SIG-M5 (cell line): ENCODE data around the gene HIC2.
"Not testable (repeated sequence)": the region's sequence is repeated elsewhere in the genome, so short reads cannot be mapped to it uniquely, and the experiment has no call there.

Experiments
- DNase-seq: peaks from one replicate; lab custom pipeline; 2025; lab: John Stamatoyannopoulos, UW

The HIC2 gene

DNA sequence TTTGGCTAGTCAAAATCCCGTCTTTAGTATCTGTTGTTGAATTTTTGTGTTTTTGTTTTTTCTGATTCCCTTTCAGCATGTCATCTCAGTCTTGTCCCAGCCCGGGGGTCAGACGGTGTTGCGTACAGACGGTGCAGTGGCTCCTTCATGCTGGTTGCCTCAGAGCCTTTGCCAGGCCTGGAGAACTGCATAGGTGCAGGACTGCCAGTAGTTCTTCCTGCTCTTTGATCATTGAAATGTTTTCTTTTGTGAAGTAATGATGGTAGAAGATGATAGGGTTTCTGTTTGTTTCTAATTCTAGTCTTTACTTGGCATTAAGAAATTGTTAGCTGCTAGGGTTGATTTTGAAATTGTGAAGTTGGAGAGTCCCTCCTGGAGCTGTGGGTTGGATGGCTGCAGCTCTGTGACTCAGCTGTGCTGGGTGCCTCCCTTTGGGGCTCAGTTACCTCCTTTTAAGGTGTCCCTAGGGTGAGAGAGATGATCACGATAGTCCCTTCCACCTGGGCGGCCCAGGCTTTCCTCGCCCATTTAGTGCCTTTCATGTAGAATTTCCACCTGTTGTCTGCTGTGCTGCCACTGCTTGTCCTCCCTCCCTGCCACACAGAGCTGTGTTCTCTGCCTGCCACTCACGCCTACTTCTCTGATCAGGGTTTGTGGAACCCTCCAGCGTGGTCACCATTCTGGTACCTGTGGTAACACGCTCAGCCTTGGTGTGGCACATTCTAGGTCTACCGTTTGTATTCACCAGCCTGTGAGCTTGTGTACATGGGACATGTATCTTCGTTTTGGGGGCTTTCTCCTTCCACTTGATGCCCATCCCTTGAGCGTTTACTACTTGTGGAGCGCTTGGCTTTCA is 17.4 kb downstream of the HIC2 start:
- DNase-seq = not testable (repeated sequence)

DNA sequence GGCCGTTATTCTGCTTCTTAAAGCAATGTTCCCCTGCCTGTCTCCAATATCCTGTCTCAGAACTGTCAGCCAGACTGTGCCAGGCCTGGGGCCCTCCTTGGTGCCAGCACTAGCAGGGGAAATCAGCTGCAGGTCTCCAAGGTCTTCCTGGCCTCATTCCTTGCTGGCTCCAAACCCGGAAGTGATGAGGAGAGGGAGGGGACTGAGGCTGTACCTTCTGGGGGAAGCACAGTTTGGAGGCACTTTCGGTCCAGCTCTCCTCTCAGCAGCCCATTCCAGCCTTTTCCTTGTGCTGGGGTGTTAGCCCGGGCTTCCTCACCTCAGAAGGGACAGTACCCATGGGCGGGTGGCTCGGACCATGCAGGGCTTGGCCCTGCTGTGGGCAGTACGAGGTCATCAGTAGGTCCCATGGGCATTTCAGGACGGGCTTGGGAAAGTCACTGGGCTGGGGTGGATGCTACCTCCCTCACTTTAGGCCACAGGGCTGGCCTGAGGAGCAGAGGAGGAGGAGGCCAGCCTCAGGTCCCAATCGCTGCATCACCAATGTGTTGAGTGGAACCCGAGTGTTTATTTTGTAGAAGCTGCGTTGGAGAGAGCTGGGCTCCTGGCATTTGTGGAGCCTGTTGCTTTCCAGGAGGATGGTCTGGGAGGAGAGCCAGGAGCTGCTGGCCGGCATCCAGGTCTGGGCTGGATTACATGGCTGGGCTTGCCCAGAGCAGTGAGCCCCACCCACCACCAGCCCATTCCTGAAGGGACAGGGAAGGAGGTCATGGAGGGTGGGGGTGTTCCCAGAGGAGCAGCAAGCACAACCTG is 19.0 kb downstream of the HIC2 start:
- not testable (repeated sequence) for DNase-seq

DNA sequence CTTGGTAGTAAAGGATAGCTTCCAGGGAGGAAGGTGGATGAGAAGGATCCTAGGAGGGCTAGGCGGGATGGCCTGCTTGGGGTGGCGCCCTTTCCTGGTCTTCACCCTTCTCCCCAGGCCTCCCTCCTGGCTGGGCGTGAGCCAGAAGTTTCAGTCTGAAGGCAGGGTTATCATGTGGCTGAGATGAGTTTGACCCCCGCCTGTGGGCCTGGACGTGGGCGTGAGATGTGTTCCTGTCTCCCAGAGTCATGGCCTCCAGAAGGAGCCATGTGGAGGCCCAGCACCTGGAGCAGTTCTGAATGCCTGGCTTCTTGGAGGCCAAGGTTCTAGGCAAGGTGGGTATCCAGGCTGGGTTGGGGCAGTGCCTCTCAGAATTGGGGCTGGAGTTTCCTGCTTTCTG is 20.8 kb downstream of the HIC2 start:
- not testable (repeated sequence) for DNase-seq

DNA sequence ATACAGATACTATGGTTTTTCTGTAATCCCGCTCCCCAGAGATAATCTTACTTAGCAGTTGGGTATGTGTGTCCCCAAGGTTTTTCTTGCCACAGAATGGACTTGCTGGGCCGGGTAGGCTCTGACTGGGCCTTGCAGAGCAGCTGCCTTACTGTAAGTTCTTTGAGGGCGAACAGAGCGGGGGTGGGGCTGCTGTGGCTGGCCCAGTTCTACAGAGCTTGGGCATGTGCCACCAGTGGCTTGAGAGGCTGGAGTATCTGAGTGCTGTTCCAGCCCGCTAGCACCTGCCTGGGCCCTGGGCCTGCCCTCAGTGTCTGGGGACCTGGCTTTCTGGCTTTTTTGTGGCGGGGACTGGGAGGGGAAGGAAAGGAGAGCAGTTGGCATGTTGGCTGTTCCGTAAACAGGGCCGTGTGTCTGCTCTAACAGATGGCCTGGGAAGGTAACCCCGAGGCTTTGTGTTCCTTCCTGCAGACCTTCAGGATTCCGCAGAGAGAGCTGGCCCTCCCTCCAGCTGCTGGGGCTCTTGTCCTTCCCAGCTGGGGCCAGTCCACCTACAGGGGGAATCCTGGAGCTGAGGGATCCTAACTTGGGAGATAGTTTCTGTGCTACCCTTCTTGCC is 23.0 kb downstream of the HIC2 start:
- not testable (repeated sequence) for DNase-seq

DNA sequence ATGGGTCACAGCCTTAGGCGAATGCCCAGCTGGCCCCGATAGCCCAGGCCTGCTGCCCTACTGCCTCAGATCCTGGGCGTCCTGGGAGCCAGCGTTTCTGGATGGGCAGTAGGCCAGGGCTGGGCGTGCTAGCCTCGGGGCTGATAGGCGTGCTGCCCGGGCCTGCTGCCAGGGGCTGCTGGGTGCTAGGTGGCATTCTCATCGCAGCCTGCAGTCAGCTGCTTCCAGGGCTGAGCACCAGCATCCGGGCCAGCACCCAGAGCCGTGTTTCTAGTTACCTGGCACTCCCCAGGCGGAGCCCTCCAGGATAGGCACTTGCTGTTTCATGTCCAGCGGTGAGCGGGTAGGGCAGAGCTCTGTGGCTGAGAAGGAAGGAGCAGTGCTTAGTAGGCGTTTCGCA is 23.5 kb downstream of the HIC2 start:
- DNase-seq = not testable (repeated sequence)

DNA sequence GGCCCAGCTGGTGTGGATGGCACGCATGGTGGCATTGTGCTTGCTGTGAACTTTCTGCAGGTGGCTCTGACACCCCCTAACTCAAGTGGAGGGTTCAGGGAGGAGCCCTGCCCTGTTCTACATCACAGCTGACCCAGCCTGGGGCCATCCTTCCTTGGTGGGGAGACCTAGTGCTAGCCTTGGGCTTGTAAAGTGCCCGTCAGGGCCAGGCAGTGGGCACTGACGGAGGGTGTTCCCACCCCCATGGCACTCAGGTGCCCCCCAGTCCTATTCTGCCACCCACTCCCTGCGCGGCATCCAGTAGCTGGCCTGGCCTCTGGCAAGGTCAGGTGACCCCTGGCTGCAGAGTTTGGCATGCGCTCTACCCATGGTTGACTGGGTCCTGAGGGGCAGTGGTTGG is 24.0 kb downstream of the HIC2 start:
- not testable (repeated sequence) for DNase-seq

DNA sequence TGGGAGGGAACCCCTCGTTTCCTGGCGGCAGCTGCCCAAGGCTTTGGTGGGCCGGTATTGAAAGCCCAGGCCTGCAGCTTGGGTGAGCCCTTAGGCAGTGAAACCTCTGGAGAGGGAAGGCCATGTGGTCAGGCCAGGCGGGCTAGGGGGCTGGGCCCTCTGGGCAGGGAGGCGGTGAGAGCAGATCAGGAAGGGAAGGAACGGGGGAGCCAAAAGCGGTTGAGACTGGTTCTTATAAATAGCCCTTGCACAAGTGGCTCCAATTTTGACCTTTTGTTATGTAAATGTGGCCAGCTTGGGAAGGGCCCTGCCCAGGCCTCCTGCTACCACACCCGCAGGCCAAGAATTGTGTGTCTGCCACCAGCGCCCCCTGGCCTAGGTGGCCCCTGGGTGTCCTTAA is 25.0 kb downstream of the HIC2 start:
- DNase-seq = not testable (repeated sequence)

DNA sequence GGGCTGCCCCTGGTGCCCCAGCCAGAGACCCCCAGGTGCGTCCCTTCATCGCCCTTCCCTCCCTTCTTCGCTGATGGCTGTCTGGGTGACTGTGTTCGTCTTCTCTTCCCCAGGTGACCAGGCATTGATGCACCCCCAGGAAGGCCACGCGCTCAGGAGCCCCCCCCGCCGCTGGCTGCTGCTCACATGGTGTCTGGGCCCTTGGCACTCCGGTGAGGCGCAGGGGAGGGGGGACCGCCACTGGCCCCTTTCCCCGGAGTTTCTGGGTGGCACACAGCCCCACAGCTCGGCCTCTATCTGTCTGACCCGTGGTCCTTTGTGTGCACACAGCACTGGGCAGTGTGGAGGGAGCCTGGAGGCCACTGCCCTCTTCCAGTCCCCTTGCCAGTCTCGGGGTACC is 25.5 kb downstream of the HIC2 start:
- not testable (repeated sequence) for DNase-seq

DNA sequence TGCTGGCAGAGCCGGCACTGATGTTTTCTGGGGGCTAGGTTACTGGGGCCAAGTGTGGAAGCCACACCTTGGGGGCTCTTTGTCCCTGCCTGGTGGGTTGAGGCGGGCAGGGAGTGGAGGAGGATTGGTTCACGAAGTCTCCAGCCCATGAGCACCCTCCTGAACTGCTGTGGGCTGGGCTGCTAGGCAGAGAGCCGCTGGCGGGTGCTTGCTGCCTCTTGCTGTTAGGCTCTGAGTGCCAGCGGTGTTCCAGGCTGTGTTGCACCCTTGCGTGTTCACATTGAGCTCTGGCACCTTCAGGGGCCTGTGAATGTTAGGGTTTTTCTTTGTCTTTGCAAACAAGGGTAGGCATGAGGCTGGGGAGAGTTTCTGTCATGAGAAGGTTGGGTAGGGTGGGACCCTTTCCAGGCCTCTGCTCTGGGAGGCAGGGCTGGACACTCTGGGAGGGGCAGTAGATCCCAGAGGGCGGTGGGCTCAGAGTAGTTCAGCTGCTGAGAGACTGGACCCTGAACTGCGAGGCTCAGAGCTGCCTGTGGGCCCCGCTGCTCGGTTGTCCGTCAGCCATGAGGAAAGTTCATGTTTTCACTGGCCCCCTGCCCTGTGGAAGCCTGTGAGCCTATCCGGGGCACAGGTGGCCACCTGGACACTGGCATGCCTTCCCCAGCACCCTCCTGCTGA is 26.0 kb downstream of the HIC2 start:
- DNase-seq = no peak

DNA sequence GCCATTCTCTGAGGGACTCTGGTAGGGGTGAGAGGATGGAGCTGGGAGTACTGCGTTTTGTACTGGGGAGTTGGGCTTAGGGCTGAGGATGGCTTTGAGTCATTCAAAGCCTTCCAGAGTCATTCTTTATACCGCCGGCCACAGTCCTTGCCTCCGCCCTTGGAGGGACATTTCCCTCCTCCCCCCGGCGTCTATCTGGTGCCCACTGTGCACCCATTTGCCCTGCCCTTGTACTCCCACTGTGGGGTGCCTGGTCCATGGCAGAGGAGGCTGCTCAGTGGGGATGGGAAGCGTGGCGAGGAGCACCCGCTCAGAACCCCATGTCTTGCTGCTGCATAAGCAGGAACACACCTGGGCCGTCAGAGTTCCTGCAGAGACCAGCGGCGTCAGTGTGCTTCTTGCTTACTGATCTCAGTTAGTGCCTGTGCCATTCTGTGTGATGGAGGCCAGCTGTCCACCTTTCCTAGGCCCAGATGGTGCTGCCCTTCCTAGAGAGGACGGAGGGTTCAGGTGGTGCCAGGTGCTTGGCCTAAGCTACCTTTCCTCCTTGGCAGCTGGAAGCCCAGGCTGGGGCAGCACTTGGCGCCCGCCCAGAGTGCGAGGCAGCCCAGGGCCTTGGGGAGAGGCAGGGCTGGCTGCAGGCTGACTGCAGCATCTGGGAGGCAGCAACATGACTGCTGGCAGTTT is 26.7 kb downstream of the HIC2 start:
- DNase-seq = no peak

DNA sequence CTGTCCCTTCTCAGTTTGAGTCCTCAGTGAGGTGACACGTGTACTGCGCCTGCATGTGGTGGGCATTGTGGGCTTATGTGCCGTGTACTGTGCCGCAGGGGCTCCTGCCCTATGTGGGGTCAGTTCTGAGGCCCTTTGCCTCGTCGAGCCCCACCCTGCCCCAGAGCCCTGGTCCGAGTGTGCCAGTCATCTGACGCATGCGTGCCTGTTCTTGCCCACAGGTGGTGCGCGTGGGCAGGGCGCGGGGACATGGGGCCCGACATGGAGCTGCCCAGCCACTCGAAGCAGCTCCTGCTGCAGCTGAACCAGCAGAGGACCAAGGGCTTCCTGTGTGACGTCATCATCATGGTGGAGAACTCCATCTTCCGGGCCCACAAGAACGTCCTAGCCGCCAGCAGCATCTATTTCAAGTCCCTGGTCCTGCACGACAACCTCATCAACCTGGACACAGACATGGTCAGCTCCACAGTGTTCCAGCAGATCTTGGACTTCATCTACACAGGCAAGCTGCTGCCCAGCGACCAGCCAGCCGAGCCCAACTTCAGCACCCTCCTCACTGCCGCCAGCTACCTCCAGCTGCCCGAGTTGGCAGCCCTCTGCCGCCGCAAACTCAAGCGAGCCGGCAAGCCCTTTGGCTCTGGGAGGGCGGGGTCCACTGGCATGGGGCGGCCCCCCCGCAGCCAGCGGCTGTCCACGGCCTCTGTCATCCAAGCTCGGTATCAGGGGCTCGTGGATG is 27.7 kb downstream of the HIC2 start:
- no peak for DNase-seq

DNA sequence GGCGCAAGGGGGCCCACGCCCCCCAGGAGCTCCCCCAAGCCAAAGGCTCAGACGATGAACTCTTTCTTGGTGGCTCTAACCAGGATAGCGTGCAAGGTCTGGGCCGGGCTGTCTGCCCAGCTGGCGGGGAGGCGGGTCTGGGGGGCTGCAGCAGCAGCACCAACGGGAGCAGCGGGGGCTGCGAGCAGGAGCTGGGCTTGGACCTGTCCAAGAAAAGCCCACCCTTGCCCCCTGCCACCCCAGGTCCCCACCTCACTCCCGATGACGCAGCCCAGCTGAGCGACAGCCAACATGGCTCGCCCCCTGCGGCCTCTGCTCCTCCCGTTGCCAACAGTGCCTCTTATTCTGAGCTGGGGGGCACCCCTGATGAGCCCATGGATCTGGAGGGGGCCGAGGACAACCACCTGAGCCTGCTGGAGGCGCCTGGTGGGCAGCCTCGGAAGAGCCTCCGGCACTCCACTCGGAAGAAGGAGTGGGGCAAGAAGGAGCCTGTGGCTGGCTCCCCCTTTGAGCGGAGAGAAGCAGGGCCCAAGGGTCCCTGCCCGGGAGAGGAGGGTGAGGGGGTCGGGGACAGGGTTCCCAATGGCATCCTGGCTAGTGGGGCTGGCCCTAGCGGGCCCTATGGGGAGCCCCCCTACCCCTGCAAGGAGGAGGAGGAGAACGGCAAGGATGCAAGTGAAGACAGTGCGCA is 28.4 kb downstream of the HIC2 start:
- DNase-seq = no peak

DNA sequence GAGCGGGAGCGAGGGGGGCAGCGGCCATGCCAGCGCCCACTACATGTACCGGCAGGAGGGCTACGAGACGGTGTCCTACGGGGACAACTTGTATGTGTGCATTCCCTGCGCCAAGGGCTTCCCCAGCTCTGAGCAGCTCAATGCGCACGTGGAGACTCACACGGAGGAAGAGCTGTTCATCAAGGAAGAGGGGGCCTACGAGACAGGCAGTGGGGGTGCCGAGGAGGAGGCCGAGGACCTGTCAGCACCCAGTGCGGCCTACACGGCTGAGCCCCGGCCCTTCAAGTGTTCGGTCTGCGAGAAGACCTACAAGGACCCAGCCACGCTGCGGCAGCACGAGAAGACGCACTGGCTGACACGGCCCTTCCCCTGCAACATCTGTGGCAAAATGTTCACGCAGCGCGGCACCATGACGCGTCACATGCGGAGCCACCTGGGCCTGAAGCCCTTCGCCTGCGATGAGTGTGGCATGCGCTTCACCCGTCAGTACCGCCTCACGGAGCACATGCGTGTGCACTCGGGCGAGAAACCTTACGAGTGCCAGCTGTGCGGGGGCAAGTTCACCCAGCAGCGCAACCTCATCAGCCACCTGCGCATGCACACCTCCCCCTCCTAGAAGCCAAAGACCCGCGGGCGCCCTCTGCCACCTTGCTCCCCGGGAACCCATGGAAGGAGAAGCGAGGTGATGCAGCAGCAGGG is 29.1 kb downstream of the HIC2 start:
- no peak for DNase-seq

DNA sequence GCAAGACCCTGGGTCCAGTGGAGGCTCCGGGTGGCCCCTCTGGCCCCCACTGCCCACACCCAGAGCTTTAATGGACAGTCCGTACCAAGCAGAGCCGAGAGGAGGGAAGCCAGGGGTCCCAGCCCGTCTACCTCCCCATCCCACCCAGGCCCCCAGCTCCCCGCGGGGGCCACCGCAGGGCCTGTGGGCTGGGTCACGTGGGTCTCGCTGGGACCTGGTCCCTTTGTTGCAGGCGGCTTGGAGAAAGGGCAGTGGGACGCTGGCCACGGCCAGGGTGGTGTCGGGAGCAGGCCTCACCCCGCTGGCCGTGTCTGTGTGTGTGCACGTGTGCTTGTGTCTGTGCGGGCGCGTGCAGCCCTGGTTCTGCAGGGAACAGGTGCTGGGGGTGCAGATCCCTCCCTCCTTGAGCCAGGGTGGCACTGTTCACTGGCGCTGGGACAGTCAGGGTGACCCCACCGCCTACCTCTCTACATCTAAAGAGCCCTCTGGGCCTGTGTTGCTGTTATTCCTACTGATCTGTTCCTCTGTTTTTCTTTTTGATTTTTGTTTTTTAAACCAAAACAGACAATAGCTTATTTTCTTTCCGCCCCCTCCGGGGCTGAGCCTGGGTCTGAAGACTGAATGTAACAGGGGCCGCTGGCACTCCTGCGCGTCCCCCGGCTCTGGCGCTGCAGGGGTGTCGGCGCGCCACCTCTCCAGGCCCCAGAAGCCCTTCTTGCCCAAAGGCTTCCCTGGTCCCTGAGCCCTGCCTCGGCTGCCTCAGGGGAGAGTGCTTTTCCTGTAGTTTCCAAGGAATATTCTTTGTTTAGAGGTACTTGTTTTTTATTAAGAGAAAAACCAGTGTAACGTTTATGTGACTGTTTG is 29.9 kb downstream of the HIC2 start:
- no peak for DNase-seq

DNA sequence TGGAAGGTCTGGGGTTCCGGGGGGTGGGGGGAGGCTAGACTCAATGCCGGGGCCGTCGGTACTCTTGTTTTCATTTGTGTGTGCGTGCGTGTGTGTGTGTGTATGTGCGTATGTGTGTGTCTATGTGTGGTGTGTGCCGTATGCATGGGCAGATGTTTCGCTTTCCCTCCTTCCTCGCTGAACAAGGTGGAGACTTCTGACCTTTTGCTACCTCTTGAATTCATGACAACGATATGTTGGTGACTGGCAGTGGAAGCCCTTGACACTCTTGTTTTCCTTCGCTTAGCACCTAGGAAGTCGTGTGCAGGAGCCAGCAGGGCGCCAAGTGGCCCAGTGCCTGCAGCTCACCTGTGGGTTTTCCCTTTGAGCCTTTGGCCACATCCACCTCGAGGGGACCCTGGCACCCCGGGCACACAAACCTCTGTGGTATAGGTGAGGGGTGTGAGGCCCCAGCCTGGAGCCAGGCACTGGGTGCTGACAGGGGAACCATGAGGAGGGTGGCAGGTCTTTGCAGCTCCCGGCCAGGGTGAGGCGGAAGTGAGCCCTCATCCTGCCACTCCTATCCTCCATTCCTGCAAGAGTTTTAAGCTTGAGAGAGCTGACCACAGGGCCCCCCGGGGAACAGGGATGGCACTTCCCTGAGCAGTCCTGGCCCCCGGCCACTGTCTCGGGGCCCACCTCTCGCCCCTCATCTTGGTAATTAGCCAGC is 30.7 kb downstream of the HIC2 start:
- no peak for DNase-seq

DNA sequence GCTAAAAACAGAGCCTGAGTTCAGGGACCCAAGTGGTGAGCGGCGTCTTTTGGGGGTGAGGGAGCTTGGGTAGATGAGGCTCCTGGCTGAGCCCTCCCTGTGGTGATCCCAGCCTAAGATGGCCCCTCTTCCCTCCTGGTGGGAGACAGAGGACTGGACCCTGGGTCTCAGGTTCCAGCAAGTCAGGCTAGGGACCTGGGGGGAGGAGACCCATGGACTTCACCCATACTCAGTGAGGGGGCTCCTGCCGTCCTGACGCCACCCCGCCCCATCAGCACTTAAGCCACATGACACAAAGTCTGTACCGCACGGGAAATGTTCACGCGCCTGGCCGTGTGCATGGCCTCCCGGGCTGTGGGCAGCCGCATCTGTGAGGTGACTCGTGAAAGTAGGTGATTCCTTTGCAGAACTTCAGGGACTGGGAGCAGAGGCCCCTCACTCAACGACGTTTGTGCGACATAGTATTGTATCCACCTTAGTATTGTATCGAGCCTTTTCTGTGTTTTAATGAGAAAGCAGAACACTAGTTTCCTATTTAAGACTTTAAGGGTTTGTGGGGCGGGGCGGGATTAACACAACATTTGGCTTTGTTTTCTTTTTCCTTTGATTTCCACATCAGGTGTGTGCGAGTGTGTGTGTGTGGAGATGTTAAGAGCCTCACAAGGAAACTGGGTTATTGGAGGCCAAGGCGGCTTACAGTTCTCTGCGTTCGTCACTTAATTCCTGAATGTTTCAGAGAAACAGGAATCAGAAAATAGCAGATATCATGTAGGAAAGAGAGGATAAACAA is 31.7 kb downstream of the HIC2 start:
- DNase-seq = no peak
